Upper lobe of left lung (tissue), 6 donors: ENCODE measurements around the gene PEA15. TPM values are rescaled to one million over a fixed set of nuclear protein-coding genes. Genes with fewer than 3 reads are reported as not detected.

ENCODE experiments used
- ATAC-seq, 2 donors: fragments of 200-7000 bp; cut with Tn5 transposase; one replicate each; pipeline ENCODE4 v1.9.1; 2022; ENCODE audit warnings: mild to moderate bottlenecking in 2 of 2, moderate library complexity in 2 of 2; ENCODE audit not compliant: low FRiP score in 2 of 2
- DNase-seq, 2 donors: peaks; one replicate each; pipeline ENCODE4 v3.0.0-alpha.2; 2019 to 2020
- H3K27ac ChIP-seq, 4 donors: fragments of 200-600 bp; sonication (generic); one replicate each; pipeline ENCODE4 v1.5.1; 2016 to 2019
- H3K27me3 ChIP-seq, 4 donors: fragments of 200-600 bp; sonication (generic); one replicate each; pipeline ENCODE4 v1.5.1; 2017 to 2019
- H3K36me3 ChIP-seq, 4 donors: fragments of 200-600 bp; sonication (generic); one replicate each; pipeline ENCODE4 v1.5.1; 2016 to 2019
- H3K4me1 ChIP-seq, 4 donors: fragments of 200-600 bp; sonication (generic); one replicate each; pipeline ENCODE4 v1.5.1; 2018 to 2019
- H3K4me3 ChIP-seq, 4 donors: fragments of 200-600 bp; sonication (generic); one replicate each; pipeline ENCODE4 v1.5.1; 2017 to 2019; ENCODE audit warnings: mild to moderate bottlenecking in 2 of 4, moderate library complexity in 1 of 4
- H3K9me3 ChIP-seq, 4 donors: fragments of 200-600 bp; sonication (generic); one replicate each; pipeline ENCODE4 v1.5.1; 2018 to 2019
- EP300 ChIP-seq, 4 donors: sonication (generic); formaldehyde crosslinking; IDR thresholded peaks; one replicate each; pipeline ENCODE4 v1.5.1; 2017; ENCODE audit warnings: antibody characterized with exemption in 4 of 4, control low read depth in 2 of 4
- POLR2A ChIP-seq, 4 donors: fragments of 450-650 bp; IDR thresholded peaks; one replicate each; pipeline ENCODE4 v1.5.1; 2016 to 2017; ENCODE audit warnings: antibody characterized with exemption in 4 of 4, mild to moderate bottlenecking in 2 of 4
- POLR2AphosphoS5 ChIP-seq, 2 donors: sonication (generic); formaldehyde crosslinking; IDR thresholded peaks; one replicate each; pipeline ENCODE4 v1.5.1; 2017; ENCODE audit warnings: antibody characterized with exemption in 2 of 2
- WGBS, 2 donors: methylation state at CpG; one replicate each; pipeline ENCODE4 v1.1.5; 2017 to 2018; 5-methylcytosine and 5-hydroxymethylcytosine counted together
- total RNA-seq, 6 donors: library from RNA; depleted of rRNA in 4 of 6; stranded (reverse); fragments of >200 nt in 4 of 6; gene quantifications; one replicate each; pipeline versions ENCODE4 v1.1.0 to v1.2.1, GENCODE V29; 2016 to 2021
- TF ChIP-seq, protein P1 (sequence below), 6 experiments: fragments of 450-650 bp in 4 of 6; fragments of 200-600 bp in 2 of 6; sonication (generic) in 2 of 6; IDR thresholded peaks; one replicate each; pipeline ENCODE4 v1.5.1; 2016 to 2019; ENCODE audit warnings: antibody characterized with exemption in 6 of 6
- donor health status: DM: no; HTN: no; CAD: no; lungs with moderate emphysema.
- donor health status: DM: no; HTN: yes; CAD: no; lungs with severe emphysema.

Gene PEA15
- total RNA-seq, 6 donors from 2014 or later: 30.4 to 174 (median 67.9) TPM

- H3K4me1 ChIP-seq: no peaks in the 10 kb centered on the region
- WGBS, 2 donors: 87 to 88% methylated on average over 13 of the region's 13 CpGs
- no peak overlapping the region for H3K27ac ChIP-seq
- H3K4me3 ChIP-seq: no peak overlapping the region
- TF ChIP-seq POLR2AphosphoS5 (IDR thresholded peaks at IDR 0.05): no peak
- TF ChIP-seq, protein P1, sequence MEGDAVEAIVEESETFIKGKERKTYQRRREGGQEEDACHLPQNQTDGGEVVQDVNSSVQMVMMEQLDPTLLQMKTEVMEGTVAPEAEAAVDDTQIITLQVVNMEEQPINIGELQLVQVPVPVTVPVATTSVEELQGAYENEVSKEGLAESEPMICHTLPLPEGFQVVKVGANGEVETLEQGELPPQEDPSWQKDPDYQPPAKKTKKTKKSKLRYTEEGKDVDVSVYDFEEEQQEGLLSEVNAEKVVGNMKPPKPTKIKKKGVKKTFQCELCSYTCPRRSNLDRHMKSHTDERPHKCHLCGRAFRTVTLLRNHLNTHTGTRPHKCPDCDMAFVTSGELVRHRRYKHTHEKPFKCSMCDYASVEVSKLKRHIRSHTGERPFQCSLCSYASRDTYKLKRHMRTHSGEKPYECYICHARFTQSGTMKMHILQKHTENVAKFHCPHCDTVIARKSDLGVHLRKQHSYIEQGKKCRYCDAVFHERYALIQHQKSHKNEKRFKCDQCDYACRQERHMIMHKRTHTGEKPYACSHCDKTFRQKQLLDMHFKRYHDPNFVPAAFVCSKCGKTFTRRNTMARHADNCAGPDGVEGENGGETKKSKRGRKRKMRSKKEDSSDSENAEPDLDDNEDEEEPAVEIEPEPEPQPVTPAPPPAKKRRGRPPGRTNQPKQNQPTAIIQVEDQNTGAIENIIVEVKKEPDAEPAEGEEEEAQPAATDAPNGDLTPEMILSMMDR (IDR thresholded peaks at IDR 0.05): no peak
- TF ChIP-seq POLR2A (IDR thresholded peaks at IDR 0.05): no peak
- no peak for TF ChIP-seq EP300 (IDR thresholded peaks at IDR 0.05)
- ATAC-seq (peak in 1 of 2 donors; percentile 44), DNase-seq (no peak)
- H3K27me3 ChIP-seq: no peaks in the 10 kb centered on the region
- no peaks in the 10 kb centered on the region for H3K9me3 ChIP-seq
- H3K36me3 ChIP-seq: no peaks in the 10 kb centered on the region
These were observed 36.4 kb upstream of the PEA15 start for GRCh38 chr1:160168609-160169369.

GRCh38 chr1:160169553-160170399, 35.4 kb upstream of the PEA15 start:
- no peaks in the 10 kb centered on the region for H3K4me1 ChIP-seq
- no peak for ATAC-seq
- 51 to 53% methylated on average over 15 of the region's 15 CpGs for WGBS, 2 donors

DNA sequence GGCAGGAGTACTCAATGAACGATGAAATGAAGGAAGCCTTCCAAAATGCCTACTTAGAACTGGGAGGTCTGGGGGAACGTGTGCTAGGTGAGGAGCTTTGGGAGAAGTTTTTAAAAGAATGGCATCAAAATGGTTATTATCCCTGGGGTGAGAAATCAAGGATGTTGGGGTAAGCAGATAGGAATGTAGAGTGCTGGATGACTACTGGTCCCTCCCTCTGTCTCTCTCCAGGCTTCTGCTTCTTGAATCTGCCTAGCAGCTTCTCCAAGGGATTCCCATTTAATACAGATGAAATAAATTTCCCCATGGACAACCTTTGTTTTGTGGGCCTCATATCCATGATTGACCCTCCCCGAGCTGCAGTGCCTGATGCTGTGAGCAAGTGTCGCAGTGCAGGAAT, 33.8 kb upstream of the PEA15 start:
- DNase-seq (no peak), ATAC-seq (no peak)
- H3K9me3 ChIP-seq: no peaks in the 10 kb centered on the region
- TF ChIP-seq POLR2A (IDR thresholded peaks at IDR 0.05) (no peak), EP300 (IDR thresholded peaks at IDR 0.05) (no peak), POLR2AphosphoS5 (IDR thresholded peaks at IDR 0.05) (no peak)
- TF ChIP-seq, protein P1 (IDR thresholded peaks at IDR 0.05): no peak
- H3K4me1 ChIP-seq: no peaks in the 10 kb centered on the region
- H3K27me3 ChIP-seq: no peaks in the 10 kb centered on the region
- no peaks in the 10 kb centered on the region for H3K36me3 ChIP-seq
- 88 to 95% methylated on average over 4 of the region's 4 CpGs for WGBS, 2 donors
- no peak overlapping the region for H3K4me3 ChIP-seq
- no peak overlapping the region for H3K27ac ChIP-seq

More at GRCh38 chr1:160169553-160170399, 35.4 kb upstream of the PEA15 start:
- Histone ChIP-seq H3K27ac (no peak overlapping the region), H3K4me3 (no peak overlapping the region), H3K9me3 (no peaks in the 10 kb centered on the region), H3K36me3 (no peaks in the 10 kb centered on the region), H3K27me3 (no peaks in the 10 kb centered on the region)
- no peak for DNase-seq
- TF ChIP-seq POLR2A (IDR thresholded peaks at IDR 0.05): no peak
- TF ChIP-seq, protein P1 (IDR thresholded peaks at IDR 0.05): no peak
- TF ChIP-seq EP300 (IDR thresholded peaks at IDR 0.05): no peak
- TF ChIP-seq POLR2AphosphoS5 (IDR thresholded peaks at IDR 0.05): no peak

GRCh38 chr1:160171980-160172379, 33.2 kb upstream of the PEA15 start:
- H3K9me3 ChIP-seq: no peaks in the 10 kb centered on the region
- H3K27ac ChIP-seq: no peak overlapping the region
- no peak for DNase-seq
- H3K27me3 ChIP-seq: no peaks in the 10 kb centered on the region
- 69 to 74% methylated on average over 9 of the region's 9 CpGs for WGBS, 2 donors
- H3K4me1 ChIP-seq: no peaks in the 10 kb centered on the region
- no peaks in the 10 kb centered on the region for H3K36me3 ChIP-seq
- TF ChIP-seq POLR2AphosphoS5 (IDR thresholded peaks at IDR 0.05) (no peak), EP300 (IDR thresholded peaks at IDR 0.05) (no peak), POLR2A (IDR thresholded peaks at IDR 0.05) (no peak)
- TF ChIP-seq, protein P1 (IDR thresholded peaks at IDR 0.05): no peak
- ATAC-seq: no peak
- no peak overlapping the region for H3K4me3 ChIP-seq
